ENCODE data around the gene SRA1.
A peak's percentile ranks its signal among the peaks of the same experiment; 100 is the strongest.

SRA1 gene

DNA sequence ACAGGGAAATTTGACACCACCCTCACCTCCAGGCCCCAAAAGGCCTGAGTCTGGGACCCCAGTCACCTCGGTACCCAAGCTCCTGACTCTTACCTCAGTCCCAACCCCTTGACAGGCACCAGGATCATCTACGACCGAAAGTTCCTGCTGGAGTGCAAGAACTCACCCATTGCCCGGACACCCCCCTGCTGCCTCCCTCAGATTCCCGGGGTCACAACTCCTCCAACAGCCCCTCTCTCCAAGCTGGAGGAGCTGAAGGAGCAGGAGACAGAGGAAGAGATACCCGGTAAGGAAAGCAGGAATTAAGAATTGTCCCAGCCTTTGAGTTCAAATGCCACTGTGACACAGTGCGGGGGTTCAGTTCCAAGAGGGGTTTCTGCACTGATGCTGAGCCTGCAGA is 8.5 kb downstream of the SRA1 start:
- DNase-seq: no peak

DNA sequence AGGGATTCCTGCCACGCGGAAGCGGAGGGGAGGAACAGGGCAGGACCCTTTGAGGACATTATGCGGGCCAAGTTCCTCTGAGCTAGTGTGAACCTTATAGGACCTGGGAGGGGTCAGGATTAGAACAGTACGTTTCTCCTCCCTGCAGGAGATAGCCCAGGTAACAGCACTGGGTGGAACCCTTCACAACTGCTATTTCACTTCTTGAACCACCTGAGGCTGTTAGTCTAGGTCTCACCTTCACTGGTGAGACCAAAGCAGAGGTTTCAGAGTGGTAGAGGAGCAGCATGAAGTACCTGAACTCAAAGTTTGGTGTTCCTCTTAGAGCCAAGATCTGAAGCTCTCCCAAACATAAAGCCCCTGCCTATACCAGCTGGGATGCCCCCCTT is 9.0 kb downstream of the SRA1 start:
- no peak for DNase-seq

DNA sequence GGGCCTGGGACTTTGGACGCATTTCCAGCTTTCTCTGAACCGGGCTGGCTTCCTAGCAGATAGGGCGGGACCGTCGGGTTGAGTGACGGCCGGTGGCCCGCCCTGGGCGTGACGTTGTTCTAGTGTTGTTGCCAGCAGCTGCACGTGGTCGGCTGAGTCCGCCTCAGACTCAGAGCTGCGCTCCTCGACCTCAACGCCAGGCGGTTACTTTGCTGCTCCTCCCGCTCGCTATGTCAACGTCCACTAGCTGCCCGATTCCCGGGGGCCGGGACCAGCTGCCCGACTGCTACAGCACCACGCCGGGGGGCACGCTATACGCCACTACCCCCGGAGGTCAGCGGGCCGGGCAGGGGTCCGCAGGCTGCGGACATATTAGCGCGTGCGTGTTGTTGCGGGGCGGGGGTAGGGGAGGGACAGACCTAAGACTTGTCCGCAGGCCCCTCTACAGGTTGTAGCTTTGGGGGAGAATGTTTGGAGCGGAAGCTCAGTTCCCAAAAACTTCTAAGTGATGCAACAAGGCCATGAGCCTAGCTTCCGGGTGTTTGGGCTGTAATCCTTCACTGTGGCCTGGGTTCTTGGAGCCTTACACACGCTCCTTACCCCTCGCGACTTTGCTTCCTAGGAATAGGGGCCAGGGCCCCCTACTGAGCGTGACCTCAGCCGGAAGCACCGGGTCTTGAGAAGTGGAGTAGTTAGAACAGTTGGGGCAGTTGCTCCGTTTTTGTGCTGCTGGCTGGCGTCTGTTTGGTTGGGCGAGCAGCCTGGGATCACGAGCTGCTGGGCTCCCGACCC is 9.6 kb downstream of the SRA1 start, which contains the start of gene EIF4EBP3:
Gene EIF4EBP3, plus strand, starts transcription at position 155 of the 792 bp plus-strand sequence. Its CDS starts 76 bp downstream, at position 231.
- peak; percentile 90 for DNase-seq

DNA sequence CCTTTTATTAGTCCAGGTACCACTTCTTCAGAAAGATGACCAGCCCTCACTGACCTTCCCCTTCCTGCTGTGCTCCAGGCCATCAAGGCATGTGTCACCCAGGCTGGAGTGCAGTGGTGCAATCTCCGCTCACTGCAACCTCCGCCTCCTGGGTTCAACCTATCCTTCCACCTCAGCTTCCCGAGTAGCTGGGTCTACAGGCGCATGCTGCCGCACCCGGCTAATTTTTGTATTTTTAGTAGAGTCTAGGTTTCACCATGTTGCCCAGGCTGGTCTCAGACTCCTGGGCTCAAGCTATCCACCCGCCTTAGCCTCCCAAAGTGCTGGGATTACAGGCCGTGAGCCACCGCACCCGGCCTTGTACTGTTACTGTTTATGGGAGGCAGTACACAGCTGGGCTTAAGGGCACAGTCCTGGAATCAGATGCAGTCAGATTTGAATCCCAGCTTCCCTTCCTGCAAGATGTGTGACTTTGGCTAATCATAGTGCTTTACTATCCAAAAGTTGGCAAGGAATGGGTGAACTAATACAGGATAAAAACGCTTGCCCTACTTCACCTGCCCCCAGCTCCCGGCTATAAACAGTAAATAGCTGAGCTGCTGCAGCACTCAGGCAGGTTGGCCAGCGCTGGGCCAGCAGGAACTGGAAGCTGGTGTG is 10.3 kb downstream of the SRA1 start:
- DNase-seq: no peak

DNA sequence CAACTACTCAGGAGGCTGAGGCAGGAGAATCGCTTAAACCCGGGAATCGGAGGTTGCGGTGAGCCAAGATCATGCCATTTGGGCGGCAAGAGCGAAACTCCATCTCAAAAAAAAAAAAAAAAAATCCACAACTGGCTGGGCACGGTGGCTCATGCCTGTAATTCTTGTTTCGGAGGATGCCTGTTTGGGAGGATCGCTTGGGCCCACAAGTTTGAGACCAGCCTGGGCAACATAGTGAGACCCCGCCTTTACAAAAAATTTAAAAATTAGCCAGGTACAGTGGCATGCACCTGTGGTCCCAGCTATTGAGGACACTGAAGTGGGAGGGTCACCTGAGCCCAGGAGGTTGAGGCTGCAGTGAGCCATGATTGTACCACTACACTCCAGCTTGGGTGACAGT is 11.7 kb downstream of the SRA1 start:
- DNase-seq: no peak

DNA sequence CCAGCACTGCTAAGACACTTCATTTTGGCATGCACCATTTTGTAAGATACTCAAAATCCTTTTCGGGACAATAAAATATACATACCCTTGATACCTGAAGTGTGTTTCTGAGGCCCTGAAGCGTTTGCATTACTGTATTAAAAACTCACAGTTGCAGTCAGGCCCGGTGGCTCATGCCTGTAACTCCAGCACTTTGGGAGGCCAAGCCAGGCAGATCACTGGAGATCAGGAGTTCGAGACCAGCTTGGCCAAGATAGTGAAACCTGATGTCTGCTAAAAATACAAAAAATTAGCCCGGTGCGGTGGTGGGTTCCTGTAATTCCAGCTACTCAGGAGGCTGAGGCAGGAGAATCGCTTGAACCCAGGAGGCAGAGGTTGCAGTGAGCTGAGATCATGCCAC is 12.3 kb downstream of the SRA1 start:
- DNase-seq: no peak

DNA sequence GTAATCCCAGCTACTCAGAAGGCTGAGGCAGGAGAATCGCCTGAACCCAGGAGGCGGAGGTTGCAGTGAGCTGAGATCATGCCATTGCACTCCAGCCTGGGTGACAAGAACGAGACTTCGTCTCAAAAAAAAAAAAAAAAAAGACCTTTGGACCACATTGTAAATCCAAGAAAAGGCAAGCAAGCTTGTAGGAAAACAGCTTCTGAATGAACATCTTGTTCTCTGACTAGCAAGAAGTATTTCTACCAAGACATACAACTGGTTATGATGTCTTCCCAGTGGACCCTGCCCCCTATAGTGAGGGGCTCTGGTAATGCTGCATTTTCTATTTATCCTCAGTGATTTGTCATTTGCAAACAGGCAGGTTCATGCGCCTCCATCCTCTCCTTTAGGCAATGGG is 14.3 kb downstream of the SRA1 start:
- DNase-seq: no peak

DNA sequence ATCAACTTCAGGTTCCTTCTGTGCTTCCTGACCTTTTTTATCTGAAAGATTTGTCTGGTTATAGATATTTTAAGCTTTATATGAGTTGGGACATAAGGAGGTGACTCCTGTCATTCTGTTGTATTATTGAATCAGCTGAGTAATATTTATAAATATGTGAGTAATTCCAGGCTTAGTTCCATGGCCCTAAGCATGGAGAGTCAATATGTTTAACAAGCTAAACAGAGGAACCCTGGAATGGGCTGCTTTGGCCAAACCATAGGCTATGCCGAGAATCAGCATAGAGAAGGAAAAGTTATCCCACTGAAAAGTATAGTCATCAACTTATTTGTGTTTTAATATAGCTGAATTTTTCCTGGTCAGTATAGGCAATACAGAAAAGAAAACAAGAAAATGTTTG is 17.0 kb downstream of the SRA1 start:
- DNase-seq: no peak

DNA sequence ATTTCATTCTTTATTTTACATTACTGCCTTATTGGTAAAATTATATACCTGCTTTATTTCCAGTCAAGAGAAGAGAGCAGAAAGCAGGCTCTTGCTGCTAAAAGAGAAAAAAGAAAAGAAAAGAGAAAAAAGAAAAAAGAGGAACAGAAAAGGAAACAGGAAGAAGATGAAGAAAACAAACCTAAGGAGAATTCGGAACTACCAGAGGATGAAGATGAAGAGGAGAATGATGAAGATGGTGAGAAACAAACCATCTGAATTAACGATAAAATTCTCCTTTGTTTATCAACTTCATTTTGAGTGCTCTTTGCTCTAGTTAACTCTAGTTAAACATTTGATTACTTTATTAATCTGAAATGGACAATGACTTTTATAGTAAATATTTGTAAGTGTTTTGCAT is 33.3 kb downstream of the SRA1 start:
- DNase-seq: no peak

DNA sequence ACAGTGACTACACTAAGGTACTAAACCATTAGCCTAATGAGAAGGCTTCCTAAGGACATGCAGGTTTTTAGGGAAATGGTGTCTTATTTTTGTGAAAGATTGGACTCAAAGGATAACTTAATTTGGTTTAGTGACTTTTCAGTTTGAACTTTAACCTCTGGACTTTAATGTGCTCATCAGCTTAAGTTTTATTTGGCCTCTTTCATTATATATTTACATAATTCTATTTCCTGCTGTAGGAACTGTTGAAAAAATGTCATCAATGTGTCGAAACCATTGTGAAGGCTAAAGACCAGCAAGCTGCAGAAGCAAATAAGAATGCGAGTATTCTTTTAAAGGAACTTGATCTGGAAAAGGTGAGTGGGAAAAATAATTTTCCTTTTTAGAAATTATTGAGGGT is 44.1 kb downstream of the SRA1 start:
- DNase-seq: no peak

DNA sequence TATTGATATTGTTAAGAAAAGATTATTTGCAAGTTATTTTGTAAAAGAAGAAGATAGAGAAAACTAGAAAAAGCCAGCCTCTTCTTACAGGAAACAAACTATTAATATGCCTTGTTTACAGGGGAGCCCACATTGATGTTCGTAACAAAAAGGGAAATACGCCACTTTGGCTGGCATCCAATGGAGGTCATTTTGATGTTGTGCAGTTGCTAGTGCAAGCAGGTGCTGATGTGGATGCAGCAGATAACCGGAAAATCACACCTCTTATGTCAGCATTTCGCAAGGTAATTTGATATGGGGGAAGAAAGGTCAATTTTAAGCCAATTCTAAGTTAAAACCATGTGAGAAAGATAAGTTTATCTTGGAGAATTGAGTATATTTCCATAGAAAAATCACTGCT is 47.4 kb downstream of the SRA1 start:
- DNase-seq: peak; percentile 8

DNA sequence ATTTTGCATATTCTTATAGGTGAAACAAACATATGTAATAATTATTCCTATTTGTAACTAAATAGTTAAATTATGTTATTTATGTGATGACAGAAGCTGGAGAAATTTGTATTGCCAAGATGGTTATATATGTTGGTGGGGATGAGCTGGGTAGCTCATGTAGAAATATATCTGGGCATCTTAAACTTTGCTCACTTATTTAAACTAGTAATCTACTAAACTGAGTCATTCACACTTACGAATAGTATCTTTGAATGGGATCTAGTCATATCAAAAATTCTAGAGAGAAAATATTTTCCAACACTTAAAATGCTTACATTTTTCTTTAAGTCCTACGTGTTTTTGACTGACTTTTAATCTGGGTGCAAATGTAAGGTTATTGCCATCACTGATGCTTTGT is 54.4 kb downstream of the SRA1 start:
- no peak for DNase-seq

Data from COR-L47 (cell line).